ENCODE data around the gene TMEM248. TPM values are rescaled to one million over a fixed set of nuclear protein-coding genes. Genes with fewer than 3 reads are reported as not detected.

Gene TMEM248
- total and polyA plus RNA-seq, 2 of the 8 experiments (the other 6 are each of a cell fraction or from before 2014, with no cell fraction given) = 63.6 to 126 TPM

DNA sequence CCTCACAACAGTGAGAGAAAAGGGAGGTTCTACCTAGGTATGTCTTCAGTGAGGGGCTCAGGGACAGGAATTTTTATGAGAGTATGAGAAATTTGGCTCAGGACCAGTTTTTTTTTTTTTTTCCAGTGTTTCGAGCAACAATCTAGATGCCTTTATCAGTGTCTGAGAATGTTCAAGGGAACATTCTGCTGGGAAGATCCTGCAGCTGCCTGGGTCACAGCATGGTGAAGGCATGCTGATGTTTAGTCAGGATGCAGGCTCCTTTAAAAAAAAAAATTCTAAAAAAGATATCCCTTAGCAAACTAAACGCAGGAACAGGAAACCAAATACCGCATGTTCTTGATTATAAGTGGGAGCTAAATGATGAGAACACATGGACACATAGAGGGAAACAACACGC lies 43.4 kb downstream of the TMEM248 start (continued):
- TF ChIP-seq, protein P1, sequence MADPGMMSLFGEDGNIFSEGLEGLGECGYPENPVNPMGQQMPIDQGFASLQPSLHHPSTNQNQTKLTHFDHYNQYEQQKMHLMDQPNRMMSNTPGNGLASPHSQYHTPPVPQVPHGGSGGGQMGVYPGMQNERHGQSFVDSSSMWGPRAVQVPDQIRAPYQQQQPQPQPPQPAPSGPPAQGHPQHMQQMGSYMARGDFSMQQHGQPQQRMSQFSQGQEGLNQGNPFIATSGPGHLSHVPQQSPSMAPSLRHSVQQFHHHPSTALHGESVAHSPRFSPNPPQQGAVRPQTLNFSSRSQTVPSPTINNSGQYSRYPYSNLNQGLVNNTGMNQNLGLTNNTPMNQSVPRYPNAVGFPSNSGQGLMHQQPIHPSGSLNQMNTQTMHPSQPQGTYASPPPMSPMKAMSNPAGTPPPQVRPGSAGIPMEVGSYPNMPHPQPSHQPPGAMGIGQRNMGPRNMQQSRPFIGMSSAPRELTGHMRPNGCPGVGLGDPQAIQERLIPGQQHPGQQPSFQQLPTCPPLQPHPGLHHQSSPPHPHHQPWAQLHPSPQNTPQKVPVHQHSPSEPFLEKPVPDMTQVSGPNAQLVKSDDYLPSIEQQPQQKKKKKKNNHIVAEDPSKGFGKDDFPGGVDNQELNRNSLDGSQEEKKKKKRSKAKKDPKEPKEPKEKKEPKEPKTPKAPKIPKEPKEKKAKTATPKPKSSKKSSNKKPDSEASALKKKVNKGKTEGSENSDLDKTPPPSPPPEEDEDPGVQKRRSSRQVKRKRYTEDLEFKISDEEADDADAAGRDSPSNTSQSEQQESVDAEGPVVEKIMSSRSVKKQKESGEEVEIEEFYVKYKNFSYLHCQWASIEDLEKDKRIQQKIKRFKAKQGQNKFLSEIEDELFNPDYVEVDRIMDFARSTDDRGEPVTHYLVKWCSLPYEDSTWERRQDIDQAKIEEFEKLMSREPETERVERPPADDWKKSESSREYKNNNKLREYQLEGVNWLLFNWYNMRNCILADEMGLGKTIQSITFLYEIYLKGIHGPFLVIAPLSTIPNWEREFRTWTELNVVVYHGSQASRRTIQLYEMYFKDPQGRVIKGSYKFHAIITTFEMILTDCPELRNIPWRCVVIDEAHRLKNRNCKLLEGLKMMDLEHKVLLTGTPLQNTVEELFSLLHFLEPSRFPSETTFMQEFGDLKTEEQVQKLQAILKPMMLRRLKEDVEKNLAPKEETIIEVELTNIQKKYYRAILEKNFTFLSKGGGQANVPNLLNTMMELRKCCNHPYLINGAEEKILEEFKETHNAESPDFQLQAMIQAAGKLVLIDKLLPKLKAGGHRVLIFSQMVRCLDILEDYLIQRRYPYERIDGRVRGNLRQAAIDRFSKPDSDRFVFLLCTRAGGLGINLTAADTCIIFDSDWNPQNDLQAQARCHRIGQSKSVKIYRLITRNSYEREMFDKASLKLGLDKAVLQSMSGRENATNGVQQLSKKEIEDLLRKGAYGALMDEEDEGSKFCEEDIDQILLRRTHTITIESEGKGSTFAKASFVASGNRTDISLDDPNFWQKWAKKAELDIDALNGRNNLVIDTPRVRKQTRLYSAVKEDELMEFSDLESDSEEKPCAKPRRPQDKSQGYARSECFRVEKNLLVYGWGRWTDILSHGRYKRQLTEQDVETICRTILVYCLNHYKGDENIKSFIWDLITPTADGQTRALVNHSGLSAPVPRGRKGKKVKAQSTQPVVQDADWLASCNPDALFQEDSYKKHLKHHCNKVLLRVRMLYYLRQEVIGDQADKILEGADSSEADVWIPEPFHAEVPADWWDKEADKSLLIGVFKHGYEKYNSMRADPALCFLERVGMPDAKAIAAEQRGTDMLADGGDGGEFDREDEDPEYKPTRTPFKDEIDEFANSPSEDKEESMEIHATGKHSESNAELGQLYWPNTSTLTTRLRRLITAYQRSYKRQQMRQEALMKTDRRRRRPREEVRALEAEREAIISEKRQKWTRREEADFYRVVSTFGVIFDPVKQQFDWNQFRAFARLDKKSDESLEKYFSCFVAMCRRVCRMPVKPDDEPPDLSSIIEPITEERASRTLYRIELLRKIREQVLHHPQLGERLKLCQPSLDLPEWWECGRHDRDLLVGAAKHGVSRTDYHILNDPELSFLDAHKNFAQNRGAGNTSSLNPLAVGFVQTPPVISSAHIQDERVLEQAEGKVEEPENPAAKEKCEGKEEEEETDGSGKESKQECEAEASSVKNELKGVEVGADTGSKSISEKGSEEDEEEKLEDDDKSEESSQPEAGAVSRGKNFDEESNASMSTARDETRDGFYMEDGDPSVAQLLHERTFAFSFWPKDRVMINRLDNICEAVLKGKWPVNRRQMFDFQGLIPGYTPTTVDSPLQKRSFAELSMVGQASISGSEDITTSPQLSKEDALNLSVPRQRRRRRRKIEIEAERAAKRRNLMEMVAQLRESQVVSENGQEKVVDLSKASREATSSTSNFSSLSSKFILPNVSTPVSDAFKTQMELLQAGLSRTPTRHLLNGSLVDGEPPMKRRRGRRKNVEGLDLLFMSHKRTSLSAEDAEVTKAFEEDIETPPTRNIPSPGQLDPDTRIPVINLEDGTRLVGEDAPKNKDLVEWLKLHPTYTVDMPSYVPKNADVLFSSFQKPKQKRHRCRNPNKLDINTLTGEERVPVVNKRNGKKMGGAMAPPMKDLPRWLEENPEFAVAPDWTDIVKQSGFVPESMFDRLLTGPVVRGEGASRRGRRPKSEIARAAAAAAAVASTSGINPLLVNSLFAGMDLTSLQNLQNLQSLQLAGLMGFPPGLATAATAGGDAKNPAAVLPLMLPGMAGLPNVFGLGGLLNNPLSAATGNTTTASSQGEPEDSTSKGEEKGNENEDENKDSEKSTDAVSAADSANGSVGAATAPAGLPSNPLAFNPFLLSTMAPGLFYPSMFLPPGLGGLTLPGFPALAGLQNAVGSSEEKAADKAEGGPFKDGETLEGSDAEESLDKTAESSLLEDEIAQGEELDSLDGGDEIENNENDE (IDR thresholded peaks at IDR 0.05; ENCODE audit: insufficient replicate concordance, low read length) = no peak
- TF ChIP-seq SAP30 (IDR thresholded peaks at IDR 0.05; ENCODE audit: insufficient read depth, insufficient replicate concordance, low read length) (no peak), HDAC6 (IDR thresholded peaks at IDR 0.05; ENCODE audit: low read depth, low read length) (no peak), NANOG (IDR thresholded peaks at IDR 0.05; ENCODE audit: insufficient read depth, low read depth, low read length, poor library complexity, severe bottlenecking) (no peak), KDM1A (IDR thresholded peaks at IDR 0.05; ENCODE audit: borderline replicate concordance, low read length) (no peak)

Measured in H1 (cell line).